K562 (cell line): ENCODE data around the gene ZNF140. TPM values are rescaled to one million over a fixed set of nuclear protein-coding genes. Genes with fewer than 3 reads are reported as not detected.
A peak's percentile ranks its signal among the peaks of the same experiment; 100 is the strongest.

Source experiments
- CEBPG ChIP-seq, 3 experiments: fragments of 200-800 bp in 1 of 3; sonication (Bioruptor generic) in 1 of 3; sonication (generic) in 1 of 3; formaldehyde crosslinking in 1 of 3; IDR thresholded peaks in 2 of 3; conservative IDR thresholded peaks in 1 of 3; 2 replicates each; pipeline versions ENCODE4 v1.6.1 to v1.8.0; 2016 to 2022; ENCODE audit warnings: missing compliant biosample characterization in 2 of 3, missing genetic modification characterization in 2 of 3, mild to moderate bottlenecking in 1 of 3, missing genetic modification reagents in 1 of 3
- ETV6 ChIP-seq, 3 experiments: fragments of 150-350 bp in 1 of 3; sonication (generic) in 1 of 3; formaldehyde crosslinking in 1 of 3; IDR thresholded peaks; 2 replicates each; pipeline versions ENCODE4 v1.6.1 to v1.8.0; 2014 to 2022; ENCODE audit warnings: borderline replicate concordance in 2 of 3, low read depth in 2 of 3, antibody characterized with exemption in 1 of 3, low read length in 1 of 3, mild to moderate bottlenecking in 1 of 3, missing genetic modification reagents in 1 of 3
- FOXJ3 ChIP-seq: sonication (generic); formaldehyde crosslinking; IDR thresholded peaks from 2 replicates; pipeline ENCODE4 v1.4.0; 2020; ENCODE audit warnings: mild to moderate bottlenecking, missing genetic modification reagents
- GABPA ChIP-seq: fragments of 200-800 bp; sonication (Bioruptor generic); conservative IDR thresholded peaks from 2 replicates; pipeline ENCODE4 v1.6.1; 2016; ENCODE audit warnings: low read depth, missing genetic modification characterization, missing compliant biosample characterization
- KDM4B ChIP-seq, 2 experiments: fragments of 450-650 bp in 1 of 2; sonication (generic) in 1 of 2; IDR thresholded peaks; 2 replicates each; pipeline ENCODE4 v1.6.1; 2016 to 2017; ENCODE audit warnings: borderline replicate concordance in 2 of 2, antibody characterized with exemption in 1 of 2, low read depth in 1 of 2, mild to moderate bottlenecking in 1 of 2
- NFE2 ChIP-seq: IDR thresholded peaks from 2 replicates; pipeline ENCODE4 v1.6.1; 2014; ENCODE audit warnings: antibody characterized with exemption, low read depth
- PHB2 ChIP-seq: fragments of 450-650 bp; IDR thresholded peaks from 2 replicates; pipeline ENCODE4 v1.6.1; 2017; ENCODE audit warnings: low read depth
- SIRT6 ChIP-seq: IDR thresholded peaks from one replicate; pipeline ENCODE4 v1.6.1; 2012; ENCODE audit warnings: low read depth, mild to moderate bottlenecking, control low read depth, inconsistent platforms, low read length, moderate library complexity
- ZNF274 ChIP-seq: IDR thresholded peaks from 2 replicates; pipeline ENCODE4 v1.6.1; 2011; ENCODE audit warnings: low read depth, mild to moderate bottlenecking, low read length, moderate library complexity, borderline replicate concordance
- ZNF3 ChIP-seq: fragments of 250-450 bp; sonication (Bioruptor Pico); IDR thresholded peaks from 2 replicates; pipeline ENCODE4 v1.5.0; 2021; ENCODE audit warnings: mild to moderate bottlenecking, moderate library complexity
- ZNF324 ChIP-seq: fragments of 250-450 bp; sonication (Bioruptor Pico); IDR thresholded peaks from 2 replicates; pipeline ENCODE4 v1.4.0; 2020; ENCODE audit warnings: mild to moderate bottlenecking
- polyA plus RNA-seq, 8 experiments: library from polyadenylated mRNA; depleted of rRNA in 4 of 8; stranded (reverse) in 5 of 8; unstranded in 3 of 8; fragments of >200 nt; fragmentation: Nextera tagmentation in 2 of 8; fragmentation: Illumina TruSeq in 1 of 8; extraction: Ambion mirVana in 2 of 8; extraction: Trizol in 1 of 8; gene quantifications; 2 replicates each; pipeline versions ENCODE4 v1.2.1 to v1.2.3, GENCODE V29; 2011 to 2014; ENCODE audit warnings: inconsistent platforms in 1 of 8, missing spikeins in 1 of 8
- total RNA-seq, 7 experiments: library from RNA; depleted of rRNA in 6 of 7; stranded (reverse); fragments of >200 nt in 6 of 7; fragmentation: Illumina TruSeq in 2 of 7; extraction: Trizol in 2 of 7; gene quantifications; 2 replicates each; pipeline versions ENCODE4 v1.2.1 to v1.2.3, GENCODE V29; 2011 to 2021; ENCODE audit warnings: low replicate concordance in 1 of 7
- TF ChIP-seq, protein P1 (sequence below): sonication (generic); formaldehyde crosslinking; IDR thresholded peaks from 2 replicates; pipeline ENCODE4 v1.8.1; 2022; ENCODE audit warnings: missing genetic modification reagents
- TF ChIP-seq, protein P2 (sequence below): fragments of 450-650 bp; formaldehyde crosslinking; IDR thresholded peaks from 2 replicates; pipeline ENCODE4 v1.4.0; 2022; ENCODE audit warnings: mild to moderate bottlenecking, moderate library complexity
- TF ChIP-seq, protein P3 (sequence below): fragments of 250-450 bp; sonication (Bioruptor Pico); IDR thresholded peaks from 2 replicates; pipeline ENCODE4 v1.8.0; 2021; ENCODE audit warnings: moderate library complexity, mild to moderate bottlenecking, inconsistent platforms
- TF ChIP-seq, protein P4 (sequence below): fragments of 450-650 bp; IDR thresholded peaks from 2 replicates; pipeline ENCODE4 v1.6.1; 2017; ENCODE audit warnings: antibody characterized with exemption, mild to moderate bottlenecking
- TF ChIP-seq, protein P5 (sequence below): IDR thresholded peaks from 2 replicates; pipeline ENCODE4 v1.6.1; 2014; ENCODE audit warnings: antibody characterized with exemption

Gene ZNF140
- total and polyA plus RNA-seq, 9 of the 15 experiments (the other 6 are each of a cell fraction or from before 2014, with no cell fraction given) = 1.6 to 10.9 (median 5.3) TPM

DNA sequence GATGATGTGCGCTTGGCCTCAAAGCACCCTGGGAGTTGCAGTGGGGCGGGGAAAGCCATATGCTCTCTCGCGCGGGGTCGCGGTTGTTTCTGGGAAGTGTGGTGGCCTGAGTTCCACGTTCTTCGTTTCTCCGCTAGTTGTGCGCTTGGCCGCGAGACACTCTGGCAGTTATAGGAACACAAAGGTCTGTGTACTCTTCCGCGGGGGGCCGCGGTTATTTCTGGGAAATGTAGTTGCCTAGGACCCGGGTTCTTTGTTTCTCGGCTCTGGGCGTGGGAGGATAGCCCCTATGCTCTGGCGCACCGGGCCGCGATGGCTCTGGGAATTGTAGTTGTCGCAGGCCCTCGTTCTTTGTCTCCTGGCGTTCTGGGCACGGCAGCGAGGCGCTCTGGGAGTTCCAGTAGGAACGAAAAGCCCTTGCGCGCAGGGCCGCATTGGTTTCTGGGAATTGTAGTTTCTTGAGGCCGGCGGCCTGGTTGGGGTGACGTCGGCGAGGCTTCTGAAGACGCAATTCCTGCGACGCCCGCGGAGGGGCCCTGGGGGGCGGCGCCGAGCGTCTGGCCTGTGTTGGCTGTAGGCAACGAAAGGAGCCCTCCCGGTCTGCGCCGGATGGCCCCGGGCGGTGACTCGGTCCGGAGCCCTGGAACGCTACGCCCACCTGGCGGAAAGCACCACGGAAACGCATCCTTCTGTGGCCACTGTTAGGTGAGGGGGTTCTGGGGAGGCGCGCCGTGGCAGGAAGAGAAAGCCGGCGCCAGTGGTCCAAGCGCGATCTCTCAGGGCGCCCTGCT, at the start of gene ZNF140 (continued):
- TF ChIP-seq, protein P1, sequence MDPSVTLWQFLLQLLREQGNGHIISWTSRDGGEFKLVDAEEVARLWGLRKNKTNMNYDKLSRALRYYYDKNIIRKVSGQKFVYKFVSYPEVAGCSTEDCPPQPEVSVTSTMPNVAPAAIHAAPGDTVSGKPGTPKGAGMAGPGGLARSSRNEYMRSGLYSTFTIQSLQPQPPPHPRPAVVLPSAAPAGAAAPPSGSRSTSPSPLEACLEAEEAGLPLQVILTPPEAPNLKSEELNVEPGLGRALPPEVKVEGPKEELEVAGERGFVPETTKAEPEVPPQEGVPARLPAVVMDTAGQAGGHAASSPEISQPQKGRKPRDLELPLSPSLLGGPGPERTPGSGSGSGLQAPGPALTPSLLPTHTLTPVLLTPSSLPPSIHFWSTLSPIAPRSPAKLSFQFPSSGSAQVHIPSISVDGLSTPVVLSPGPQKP (CRISPR knock-in tag) = no peak
- TF ChIP-seq SIRT6 = no peak
- TF ChIP-seq, protein P2, sequence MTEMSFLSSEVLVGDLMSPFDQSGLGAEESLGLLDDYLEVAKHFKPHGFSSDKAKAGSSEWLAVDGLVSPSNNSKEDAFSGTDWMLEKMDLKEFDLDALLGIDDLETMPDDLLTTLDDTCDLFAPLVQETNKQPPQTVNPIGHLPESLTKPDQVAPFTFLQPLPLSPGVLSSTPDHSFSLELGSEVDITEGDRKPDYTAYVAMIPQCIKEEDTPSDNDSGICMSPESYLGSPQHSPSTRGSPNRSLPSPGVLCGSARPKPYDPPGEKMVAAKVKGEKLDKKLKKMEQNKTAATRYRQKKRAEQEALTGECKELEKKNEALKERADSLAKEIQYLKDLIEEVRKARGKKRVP (CRISPR knock-in tag) = no peak
- no peak for TF ChIP-seq ZNF3
- no peak for TF ChIP-seq CEBPG (CRISPR knock-in tag; IDR thresholded peaks at IDR 0.05)
- TF ChIP-seq CEBPG (tag; conservative IDR thresholded peaks at IDR 0.05 in 1 of 2, IDR thresholded peaks at IDR 0.05 in 1 of 2) = no peak
- no peak for TF ChIP-seq ETV6 (IDR thresholded peaks at IDR 0.05; ENCODE audit: borderline replicate concordance in 1 of 2, low read depth in 2 of 2, low read length in 1 of 2)
- no peak for TF ChIP-seq ETV6 (CRISPR knock-in tag; IDR thresholded peaks at IDR 0.05; ENCODE audit: borderline replicate concordance)
- no peak for TF ChIP-seq FOXJ3 (CRISPR knock-in tag)
- no peak for TF ChIP-seq KDM4B (IDR thresholded peaks at IDR 0.05; ENCODE audit: borderline replicate concordance in 2 of 2, low read depth in 1 of 2)
- TF ChIP-seq, protein P3, sequence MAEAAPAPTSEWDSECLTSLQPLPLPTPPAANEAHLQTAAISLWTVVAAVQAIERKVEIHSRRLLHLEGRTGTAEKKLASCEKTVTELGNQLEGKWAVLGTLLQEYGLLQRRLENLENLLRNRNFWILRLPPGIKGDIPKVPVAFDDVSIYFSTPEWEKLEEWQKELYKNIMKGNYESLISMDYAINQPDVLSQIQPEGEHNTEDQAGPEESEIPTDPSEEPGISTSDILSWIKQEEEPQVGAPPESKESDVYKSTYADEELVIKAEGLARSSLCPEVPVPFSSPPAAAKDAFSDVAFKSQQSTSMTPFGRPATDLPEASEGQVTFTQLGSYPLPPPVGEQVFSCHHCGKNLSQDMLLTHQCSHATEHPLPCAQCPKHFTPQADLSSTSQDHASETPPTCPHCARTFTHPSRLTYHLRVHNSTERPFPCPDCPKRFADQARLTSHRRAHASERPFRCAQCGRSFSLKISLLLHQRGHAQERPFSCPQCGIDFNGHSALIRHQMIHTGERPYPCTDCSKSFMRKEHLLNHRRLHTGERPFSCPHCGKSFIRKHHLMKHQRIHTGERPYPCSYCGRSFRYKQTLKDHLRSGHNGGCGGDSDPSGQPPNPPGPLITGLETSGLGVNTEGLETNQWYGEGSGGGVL = no peak
- no peak for TF ChIP-seq ZNF324 (CRISPR knock-in tag)
- TF ChIP-seq NFE2 = no peak
- TF ChIP-seq GABPA (tag) = peak; percentile 90
- TF ChIP-seq, protein P4, sequence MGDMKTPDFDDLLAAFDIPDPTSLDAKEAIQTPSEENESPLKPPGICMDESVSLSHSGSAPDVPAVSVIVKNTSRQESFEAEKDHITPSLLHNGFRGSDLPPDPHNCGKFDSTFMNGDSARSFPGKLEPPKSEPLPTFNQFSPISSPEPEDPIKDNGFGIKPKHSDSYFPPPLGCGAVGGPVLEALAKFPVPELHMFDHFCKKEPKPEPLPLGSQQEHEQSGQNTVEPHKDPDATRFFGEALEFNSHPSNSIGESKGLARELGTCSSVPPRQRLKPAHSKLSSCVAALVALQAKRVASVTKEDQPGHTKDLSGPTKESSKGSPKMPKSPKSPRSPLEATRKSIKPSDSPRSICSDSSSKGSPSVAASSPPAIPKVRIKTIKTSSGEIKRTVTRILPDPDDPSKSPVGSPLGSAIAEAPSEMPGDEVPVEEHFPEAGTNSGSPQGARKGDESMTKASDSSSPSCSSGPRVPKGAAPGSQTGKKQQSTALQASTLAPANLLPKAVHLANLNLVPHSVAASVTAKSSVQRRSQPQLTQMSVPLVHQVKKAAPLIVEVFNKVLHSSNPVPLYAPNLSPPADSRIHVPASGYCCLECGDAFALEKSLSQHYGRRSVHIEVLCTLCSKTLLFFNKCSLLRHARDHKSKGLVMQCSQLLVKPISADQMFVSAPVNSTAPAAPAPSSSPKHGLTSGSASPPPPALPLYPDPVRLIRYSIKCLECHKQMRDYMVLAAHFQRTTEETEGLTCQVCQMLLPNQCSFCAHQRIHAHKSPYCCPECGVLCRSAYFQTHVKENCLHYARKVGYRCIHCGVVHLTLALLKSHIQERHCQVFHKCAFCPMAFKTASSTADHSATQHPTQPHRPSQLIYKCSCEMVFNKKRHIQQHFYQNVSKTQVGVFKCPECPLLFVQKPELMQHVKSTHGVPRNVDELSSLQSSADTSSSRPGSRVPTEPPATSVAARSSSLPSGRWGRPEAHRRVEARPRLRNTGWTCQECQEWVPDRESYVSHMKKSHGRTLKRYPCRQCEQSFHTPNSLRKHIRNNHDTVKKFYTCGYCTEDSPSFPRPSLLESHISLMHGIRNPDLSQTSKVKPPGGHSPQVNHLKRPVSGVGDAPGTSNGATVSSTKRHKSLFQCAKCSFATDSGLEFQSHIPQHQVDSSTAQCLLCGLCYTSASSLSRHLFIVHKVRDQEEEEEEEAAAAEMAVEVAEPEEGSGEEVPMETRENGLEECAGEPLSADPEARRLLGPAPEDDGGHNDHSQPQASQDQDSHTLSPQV = peak; percentile 60; the same call in 1 of the 2 replicates
- no peak; the same call in 1 of the 2 replicates for TF ChIP-seq ZNF274
- TF ChIP-seq PHB2 = no peak
- TF ChIP-seq, protein P5, sequence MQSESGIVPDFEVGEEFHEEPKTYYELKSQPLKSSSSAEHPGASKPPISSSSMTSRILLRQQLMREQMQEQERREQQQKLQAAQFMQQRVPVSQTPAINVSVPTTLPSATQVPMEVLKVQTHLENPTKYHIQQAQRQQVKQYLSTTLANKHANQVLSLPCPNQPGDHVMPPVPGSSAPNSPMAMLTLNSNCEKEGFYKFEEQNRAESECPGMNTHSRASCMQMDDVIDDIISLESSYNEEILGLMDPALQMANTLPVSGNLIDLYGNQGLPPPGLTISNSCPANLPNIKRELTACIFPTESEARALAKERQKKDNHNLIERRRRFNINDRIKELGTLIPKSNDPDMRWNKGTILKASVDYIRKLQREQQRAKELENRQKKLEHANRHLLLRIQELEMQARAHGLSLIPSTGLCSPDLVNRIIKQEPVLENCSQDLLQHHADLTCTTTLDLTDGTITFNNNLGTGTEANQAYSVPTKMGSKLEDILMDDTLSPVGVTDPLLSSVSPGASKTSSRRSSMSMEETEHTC = no peak
